Stimulated activated CD8-positive, alpha-beta memory T cell treated with anti-CD3 and anti-CD28 coated beads, Interleukin-7, amount 100 ng/mL, for 48 hours (primary cell): ENCODE measurements around the gene SYK.

Experiments
- DNase-seq, 2 donors: peaks; one replicate each; pipeline ENCODE4 v3.0.0-alpha.2; 2020; ENCODE audit warnings: low read depth in 1 of 2; ENCODE audit errors: extremely low read depth in 1 of 2

Gene SYK

DNA sequence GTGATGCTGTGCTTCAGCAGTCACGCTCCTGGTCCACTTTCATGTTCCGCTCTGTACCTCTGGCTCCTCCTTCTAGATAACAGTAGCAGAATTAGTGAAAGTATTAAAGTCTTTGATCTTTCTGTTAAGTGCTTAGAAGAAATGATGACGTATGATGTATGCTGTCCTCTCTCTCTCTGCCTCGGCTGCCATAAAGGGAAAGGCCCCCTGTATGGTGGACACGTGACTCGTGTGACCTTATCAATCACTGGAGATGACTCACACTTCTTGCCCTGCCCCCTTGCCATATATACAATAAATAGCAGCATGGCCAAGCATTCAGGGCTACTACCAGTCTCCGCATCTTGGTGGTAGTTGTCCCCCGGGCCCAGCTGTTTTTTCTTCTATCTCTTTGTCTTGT lies 100.3 kb downstream of the SYK start:
- no peak for DNase-seq

DNA sequence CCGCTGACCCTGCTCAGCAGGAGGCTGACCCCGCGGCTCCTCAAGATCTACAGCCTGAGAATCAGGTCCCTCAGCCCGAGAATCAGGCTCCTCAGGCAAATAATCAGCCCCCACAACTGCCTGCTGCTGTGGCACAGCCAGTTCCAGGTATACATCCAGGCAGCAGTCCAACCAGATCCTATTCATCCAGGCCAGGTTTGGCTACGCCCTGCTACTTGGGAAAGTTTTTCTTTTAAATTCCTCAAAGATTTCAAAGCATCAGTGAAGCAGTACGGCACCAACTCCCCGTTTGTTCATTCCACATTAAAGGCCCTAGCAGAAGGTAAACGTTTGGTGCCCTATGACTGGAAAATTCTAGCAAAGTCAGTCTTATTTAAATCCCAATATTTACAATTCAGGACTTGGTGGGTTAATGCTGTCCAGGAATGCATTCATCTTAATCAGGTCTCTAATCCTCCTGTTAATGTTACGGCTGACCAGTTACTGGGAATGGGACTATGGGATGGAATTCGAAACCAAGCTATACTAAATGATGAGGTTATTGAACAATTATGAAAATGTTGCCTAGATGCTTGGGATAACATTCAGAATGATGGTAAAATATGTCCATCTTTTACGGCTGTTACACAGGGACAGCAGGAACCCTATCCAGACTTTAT lies 102.3 kb downstream of the SYK start:
- DNase-seq, result no peak

DNA sequence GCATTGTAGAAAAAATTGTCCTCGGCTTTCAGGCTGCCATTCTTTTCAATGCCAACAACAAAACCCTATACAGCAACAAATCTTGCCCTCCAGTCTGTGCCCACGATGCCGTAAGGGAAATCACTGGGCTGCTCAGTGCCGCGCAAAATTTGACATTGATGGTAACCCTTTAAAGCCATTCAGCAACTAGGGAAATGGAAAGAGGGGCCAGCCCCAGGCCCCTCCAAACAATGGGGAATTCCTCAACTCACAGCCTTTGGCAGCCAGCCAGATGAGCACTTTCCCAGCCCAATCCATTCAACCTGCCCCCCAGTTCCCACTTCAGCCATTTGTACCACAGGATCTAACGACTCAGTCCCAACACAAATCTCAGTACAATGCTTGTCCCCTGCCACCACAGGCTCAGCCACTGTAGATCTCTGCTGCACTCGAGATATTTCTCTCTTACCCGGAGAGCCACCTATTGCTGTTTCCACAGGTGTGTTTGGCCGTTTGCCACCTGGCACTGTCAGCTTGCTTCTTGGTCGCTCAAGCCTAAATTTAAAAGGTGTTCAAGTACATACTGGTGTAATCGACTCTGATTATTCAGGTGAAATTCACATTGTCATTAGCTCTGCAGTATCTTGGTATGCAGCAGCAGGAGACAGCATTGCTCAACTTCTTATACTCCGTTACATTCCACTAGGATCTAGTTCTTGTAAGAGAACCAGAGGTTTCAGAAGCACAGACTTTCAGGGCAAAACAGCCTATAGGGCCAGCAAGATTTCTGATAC lies 103.3 kb downstream of the SYK start:
- no peak for DNase-seq

DNA sequence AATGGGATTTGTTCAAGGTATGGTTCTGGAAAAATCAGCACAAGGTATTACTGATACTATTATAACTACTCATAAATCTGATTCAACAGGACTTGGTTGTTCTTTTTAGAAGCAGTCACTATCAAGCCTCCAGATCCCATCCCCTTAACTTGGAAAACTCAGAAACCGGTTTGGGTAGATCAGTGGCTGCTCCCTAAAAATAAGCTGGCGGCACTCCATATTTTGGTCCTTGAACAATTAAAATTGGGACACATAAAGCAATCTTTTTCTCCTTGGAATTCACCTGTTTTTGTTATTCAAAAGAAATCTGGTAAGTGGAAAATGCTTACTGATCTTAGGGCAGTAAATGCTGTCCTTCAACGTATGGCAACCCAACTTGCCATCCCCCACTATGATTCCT lies 104.2 kb downstream of the SYK start:
- DNase-seq, result no peak

DNA sequence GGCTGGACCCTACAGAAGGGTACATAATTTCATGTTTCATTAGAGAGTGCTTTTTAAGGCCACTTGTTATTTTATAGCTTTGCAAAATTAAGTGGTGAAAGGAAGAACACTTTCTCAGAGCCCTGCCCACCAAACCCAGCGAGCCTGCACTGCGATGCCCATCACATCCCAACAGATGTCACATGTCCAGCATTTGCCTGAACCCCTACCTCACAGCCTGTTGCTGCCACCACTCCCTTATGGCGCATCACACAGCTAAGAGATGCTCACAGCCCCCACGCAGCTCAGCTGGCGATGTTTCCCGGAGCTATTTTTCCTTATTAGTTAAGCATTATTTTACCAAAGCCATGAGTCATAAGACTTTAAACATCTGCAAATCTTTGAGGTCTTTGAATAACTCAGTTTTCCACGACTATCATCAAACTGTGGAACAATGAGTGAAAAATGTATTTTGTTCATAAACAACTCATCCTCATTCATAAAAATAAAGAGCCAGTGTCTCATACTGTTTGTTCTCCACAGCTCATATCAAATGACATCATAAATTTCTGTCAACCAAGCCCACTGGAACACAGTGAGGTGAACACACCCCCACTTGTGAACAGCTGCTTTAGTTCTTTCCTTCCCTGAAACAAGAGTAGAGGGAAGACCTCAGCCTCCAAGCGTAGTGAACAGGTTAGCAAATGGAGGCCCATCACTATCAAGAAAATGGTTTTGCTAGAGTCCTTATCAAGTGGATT lies 104.9 kb downstream of the SYK start:
- DNase-seq, result no peak

DNA sequence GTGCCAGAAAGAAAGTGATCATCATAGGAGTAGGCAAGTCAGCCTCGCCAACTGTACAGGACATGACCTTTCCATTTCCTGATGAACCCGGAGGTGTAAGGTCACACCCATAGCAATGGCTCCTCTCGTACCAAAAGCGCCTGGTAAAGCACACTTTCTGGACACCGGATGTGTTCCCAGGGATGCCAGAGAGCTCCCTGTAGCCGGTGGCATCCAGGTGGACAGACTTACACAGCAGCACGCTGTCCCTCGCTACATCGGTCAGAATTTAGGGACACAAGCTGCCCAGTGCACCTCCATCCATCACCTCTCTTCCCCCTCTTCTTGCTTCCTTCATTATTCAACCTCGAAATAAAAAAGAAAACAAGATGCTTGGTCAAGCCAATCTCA lies 105.4 kb downstream of the SYK start:
- no peak for DNase-seq

DNA sequence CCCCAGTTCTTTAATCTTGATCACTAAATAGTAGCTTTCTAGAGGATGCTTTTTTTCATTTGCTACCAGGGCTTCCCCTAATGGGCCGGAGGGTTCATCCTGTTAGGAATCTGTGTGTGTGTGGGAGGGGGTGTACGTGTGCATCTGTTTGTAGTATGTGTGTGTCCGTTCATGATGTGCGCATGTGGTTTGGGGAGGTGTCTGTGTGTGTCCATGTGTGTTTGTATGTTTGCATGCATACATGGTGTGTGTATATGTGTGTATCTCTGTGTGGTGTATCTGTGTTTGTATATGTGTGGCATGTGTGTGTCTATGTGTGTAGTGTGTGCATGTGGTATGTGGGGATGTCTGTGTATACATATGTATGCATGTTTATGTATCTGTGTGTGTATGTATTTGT lies 106.2 kb downstream of the SYK start:
- no peak for DNase-seq

DNA sequence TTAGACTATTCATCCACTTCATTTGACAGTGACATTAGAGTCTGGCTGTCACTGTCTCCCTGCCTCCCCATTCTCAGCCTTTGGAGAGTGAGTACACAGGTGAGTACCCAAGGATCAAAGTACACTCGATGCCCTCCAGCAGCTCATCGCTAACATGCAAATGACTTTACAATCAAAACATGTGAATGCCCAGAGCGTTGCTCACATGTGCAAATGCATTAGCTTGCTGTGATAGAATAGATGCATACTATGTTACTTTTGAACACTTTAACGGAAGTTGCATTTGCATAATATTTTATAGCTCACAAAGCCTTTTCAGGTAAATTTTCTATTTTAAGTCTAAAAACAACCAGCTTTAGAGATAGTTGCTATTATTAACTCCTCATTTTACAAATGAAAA lies 107.6 kb downstream of the SYK start:
- DNase-seq, result no peak

DNA sequence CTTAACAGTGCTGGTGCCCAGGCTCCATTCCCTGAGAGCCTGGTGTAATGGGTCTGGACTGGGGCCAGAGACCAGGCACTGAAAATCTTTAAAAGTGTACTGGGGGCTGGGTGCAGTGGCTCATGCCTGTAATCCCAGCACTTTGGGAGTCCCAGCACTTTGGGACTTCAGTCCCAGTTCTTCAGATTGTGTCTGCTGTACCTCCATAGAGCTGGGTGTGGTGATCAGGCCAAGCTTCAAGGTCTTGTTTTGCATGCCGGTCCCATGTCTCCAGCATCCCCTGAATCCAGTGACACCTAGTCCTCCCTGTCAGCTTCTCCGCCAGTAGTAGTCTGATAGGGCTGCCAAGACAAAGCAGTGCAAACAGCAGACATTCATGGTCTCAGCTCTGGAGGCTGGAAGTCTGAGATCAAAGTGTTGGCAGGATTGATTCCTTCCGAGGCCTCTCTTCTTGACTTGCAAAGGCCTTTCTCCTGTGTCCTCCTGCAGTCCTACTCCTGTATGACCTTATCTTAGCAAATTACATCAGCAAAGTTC lies 108.2 kb downstream of the SYK start:
- no peak for DNase-seq

DNA sequence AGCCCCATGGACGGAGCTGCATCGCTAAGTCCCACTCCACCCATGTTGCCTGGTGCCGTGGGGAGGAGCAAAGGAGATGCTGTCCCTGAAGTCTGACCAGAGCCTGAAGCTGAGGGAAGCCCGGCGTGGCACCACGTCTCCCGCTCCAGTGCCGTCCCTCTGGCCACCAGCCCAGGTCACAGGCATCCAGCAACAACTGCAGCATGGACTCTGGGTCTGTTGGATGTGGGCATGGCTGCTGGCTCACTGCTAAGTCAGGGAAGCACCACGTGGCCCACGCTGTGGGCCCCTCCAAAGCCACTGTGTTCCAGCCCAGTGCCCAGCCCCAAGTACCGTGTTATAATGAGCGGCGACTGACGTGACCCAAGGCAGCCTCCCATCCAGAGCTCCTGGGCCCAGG lies 112.6 kb downstream of the SYK start:
- DNase-seq, result no peak

DNA sequence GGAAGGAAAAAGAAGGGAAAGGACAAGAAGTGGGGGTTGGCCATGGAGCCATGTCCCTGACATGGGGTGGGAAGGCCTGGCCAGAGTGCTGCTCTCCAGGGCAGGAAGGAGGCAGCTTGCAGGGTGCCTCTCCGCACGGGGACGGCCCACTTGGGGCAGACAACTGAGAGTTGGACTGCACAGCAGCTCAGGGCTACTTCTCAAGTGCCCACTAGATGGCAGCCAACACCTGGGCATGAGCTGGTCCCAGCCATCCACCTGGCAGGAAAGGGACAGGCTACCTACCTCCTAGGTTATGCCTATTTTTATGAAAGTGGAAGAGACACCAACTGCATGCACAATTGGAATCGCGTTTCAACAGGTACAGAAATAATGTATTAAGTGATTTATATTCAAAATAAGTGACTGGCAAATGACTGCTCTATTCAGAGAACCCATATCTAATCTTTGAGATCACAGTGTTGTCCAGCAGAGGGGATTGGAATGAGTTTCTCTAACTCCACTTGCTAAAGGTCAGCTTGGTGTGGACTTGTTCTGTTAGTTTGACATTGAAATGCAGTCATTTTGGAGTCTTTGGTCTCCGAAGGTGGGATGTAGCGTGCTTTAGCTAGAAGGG lies 113.4 kb downstream of the SYK start:
- DNase-seq, result peak; percentile 46 to 62

DNA sequence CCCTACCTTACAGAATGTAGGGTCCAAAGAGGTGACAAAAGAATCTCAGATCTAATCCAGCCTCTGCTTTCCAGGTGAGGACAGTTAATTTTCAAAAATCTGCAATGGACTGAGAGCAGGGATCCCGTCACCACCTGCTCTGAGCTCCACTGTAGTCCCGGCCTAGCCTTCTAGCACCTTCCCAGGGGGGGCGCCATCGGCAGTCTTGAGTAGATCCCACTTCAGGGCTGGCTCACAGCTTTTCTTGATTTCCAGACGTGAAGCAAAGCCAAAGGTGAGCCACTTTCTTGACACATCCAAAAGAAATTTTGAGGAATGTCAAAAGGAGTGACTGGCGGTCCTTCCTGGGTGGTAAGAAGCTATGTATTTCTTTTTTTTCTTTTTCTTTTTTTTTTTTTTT lies 114.1 kb downstream of the SYK start:
- DNase-seq, result peak in 1 of 2 donors; percentile 36

DNA sequence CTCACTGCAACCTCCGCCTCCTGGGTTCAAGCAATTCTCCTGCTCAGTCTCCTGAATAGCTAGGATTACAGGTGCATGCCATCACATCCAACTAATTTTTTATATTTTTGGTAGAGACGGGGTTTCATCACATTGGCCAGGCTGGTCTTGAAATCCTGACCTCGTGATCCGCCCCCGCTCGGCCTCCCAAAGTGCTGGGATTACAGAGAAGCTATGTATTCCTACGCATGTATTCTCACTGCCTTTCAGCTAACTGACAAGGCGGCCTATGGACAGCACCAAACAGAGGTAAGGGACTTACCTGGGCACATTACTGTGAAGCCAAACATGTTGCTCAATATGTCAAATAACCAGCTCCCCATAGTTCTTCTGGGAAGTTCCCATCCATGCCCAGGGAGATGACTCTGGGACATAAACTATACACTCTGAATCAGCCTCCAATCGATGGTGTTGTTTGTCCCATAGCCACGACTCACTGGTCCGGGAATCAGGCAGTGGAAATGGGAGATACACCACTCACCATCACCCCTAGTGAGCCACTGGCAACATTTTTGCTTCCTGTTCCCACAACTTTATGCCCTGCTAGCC lies 114.6 kb downstream of the SYK start:
- DNase-seq, result no peak

DNA sequence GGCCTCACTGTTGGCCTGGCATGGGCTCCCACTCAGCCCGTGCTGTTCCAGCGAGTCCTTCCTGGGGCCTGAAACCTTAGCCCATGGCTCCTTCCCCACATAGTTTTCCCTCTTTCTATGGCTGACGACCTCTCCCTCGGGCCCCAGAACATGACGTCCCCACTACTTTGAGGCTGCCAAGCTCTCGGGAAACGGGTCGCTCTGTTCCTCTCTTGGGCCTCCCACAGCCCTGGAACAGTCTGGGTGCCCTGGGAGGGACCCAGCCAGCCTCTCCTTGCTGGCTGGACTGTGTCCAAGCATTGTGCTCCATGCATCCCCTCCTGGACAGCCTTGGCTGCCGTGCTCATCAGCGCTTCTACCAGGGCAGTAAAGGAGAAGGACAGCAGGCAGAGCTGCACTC lies 118.3 kb downstream of the SYK start:
- no peak for DNase-seq

DNA sequence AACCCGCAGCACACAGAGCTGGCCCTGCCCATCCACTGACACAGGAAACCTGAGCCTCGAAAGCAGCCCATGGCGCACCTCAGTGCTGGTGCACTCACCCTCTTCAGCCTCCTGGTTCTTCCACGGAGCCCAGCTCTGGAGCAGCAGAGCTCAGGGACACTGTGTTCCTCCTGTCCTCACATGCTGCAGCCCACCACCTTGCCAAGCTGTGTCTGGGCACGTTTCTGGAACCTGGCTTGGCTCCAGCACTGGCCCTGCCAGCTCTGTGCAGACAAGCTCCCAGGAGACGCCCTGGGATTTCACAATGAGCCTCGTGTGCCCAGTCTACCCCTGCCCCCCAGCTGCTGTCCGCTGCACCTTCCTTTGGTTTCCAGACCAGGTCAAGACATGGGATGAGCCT lies 119.5 kb downstream of the SYK start:
- no peak for DNase-seq

DNA sequence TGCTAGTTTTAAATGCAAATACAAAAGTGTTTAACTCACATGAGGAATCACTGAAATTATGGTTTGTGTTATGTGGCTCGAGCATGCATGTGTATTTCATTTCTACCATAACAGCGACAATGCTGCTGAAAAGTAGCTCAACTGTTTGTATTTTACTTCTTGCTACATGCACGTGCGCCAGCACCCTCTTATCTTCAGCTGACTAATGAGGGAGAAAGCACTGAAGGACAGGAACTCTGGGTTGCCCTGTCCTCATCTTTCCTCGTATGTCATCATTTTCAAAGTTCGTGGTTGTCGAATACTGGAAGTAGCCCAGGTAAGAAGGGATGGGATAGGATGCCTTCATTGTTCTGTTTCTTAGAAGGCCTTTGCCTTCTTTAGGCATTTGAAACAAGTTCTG lies 120.3 kb downstream of the SYK start:
- no peak for DNase-seq

DNA sequence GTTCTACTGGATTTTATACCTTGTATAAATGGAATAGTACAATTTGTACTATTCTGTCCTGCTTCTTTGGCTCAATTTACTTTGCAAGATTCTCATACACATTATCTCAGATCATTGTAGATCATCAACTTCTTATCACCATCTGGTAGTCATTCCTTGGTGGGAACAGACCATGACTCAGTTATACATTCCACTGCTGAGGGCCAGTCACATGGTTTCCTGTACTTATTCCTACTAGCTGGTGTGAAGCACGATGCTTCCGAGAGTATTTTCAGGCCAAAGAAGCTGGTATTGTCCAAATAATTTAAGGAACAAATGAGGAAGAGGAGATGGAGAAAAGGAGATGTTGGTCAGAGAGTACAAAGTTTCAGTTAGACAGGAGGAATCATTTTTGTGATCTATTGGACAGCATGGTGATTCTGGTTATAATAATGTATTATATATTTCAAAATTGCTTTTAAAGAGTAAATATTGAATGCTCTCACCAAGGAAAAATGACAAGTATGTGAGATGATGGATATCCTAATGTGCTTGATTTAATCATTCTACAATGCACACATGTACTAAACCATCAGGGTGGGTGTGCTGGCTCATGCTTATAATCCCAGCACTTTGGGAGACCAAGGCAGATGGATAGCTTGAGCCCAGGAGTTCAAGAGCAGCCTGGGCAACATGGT lies 124.1 kb downstream of the SYK start:
- no peak for DNase-seq

DNA sequence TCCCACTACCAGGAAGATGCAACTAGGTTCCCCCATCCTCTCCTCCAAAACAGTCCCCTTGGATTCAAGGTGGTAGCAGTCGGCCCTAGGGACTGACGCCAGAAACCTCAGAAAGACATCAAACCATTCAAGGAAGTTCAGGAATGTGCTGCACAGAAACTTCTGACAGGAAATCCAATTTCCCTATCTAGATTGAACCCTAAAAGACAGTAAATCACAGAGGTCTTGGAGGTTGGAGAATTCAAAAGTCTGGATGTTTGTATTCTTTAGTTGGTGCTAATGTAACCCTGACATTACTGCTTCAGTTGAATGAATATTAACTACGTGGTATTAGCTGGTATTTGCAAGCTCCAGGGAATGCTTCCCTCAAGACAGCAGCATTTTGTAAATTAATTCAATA lies 125.3 kb downstream of the SYK start:
- DNase-seq, result no peak

DNA sequence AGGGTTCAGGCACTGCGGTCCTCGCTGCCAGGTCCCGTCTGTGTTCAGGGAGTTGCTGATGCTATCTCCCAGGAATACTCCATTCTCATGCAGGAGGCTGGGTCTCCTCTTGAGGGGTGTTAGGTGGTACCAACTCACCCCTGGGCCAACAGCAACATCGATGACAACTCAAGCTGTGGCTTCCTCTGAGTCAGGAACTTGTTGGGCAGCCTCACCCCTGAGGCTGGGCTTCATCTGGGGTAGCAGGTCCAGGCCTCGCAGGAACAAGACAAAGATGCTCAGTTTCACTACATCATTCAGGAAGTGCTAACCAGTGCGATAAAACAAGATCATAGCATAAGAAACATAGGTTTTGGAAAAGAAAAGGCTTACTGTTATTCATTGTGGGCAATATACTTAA lies 125.9 kb downstream of the SYK start:
- DNase-seq, result no peak

DNA sequence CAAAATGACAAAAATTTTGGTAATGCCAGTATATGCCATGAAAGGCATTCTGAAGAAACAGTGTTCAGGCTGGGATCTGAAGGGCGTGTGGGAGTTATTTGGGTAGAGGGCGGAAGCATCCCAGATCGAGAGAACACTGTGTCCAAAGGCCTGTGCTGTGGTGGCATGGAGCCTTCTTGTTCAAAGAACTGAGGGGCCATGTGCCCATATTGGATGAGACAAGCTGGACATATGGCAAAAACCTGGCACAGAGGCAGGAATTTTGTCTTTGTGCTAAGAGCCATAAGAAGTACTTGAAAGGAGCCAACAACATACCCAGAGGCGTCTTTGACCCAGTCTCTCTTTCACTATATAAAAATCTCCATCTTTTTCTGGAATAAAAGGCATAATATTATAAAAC lies 128.0 kb downstream of the SYK start:
- no peak for DNase-seq
